GM10266 (cell line): ENCODE measurements around the gene DGCR2.

Source experiments
- DNase-seq: peaks from one replicate; pipeline ENCODE4 v3.0.0; 2012; ENCODE audit errors: extremely low spot score
- CTCF ChIP-seq: IDR thresholded peaks from 2 replicates; pipeline ENCODE4 v1.5.1; 2012; ENCODE audit warnings: mild to moderate bottlenecking, low read depth; ENCODE audit not compliant: control insufficient read depth, insufficient read depth; ENCODE audit errors: missing control alignments

The DGCR2 gene

GRCh38 chr22:19047993-19048392 lies 74.2 kb downstream of the DGCR2 start:
- no peak for TF ChIP-seq CTCF
- DNase-seq, result no peak

GRCh38 chr22:19046719-19047609 lies 75.2 kb downstream of the DGCR2 start:
- DNase-seq, result no peak
- TF ChIP-seq CTCF, result no peak

- DNase-seq, result no peak
- TF ChIP-seq CTCF, result no peak
These were observed 75.9 kb downstream of the DGCR2 start for GRCh38 chr22:19046287-19046686.

GRCh38 chr22:19045094-19045493 lies 77.1 kb downstream of the DGCR2 start:
- TF ChIP-seq CTCF, result no peak
- no peak for DNase-seq

- no peak for TF ChIP-seq CTCF
- DNase-seq, result no peak
These were observed 77.8 kb downstream of the DGCR2 start for GRCh38 chr22:19044381-19044780.

- TF ChIP-seq CTCF, result no peak
- DNase-seq, result no peak
These were observed 78.8 kb downstream of the DGCR2 start for GRCh38 chr22:19043121-19044085.
